ENCODE data around the gene BTBD9. TPM values are rescaled to one million over a fixed set of nuclear protein-coding genes. Genes with fewer than 3 reads are reported as not detected.

BTBD9 gene
- total and polyA plus RNA-seq, 10 donors: 1.2 to 43.1 (median 27.8) TPM

DNA sequence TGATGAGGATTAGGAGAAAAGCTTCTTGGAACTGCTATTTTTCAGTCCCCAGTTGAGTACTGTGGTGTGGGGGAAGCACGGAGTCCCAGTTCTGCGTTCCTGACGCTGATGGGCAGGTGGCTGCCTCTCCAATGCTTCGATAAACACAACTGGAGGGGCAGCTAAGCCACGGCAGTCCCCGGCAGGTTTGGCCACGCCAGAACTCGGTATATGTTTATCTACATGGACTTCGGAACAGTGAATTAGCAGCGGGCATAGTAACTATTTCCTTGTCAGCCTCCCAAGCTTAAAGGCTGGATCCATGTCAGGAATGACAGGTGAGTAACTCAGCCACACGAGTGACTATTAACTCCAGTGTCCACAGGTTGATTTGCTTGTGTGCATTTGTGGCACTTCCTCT lies 465.8 kb downstream of the BTBD9 start:
- DNase-seq: no peak
- Histone ChIP-seq H3K4me3 (no peak overlapping the region), H3K36me3 (peaks cover 0 to 52% (median 10%) of the 10 kb centered on the region in 6 donors), H3K9me3 (no peaks in the 10 kb centered on the region), H3K27me3 (replicated peaks in 1 of 7) (no peaks in the 10 kb centered on the region), H3K4me1 (no peaks in the 10 kb centered on the region), H3K27ac (no peak overlapping the region)
- 92 to 97% (median 94%) methylated on average over 11 of the region's 11 CpGs for WGBS, 5 donors
- intact Hi-C loops (cut with DNase I; ENCODE audit: low total_unique reads): no loop called here
- TF ChIP-seq POLR2AphosphoS5 (IDR thresholded peaks at IDR 0.05) (no peak), POLR2A (IDR thresholded peaks at IDR 0.05) (no peak)
- TF ChIP-seq, protein P1, sequence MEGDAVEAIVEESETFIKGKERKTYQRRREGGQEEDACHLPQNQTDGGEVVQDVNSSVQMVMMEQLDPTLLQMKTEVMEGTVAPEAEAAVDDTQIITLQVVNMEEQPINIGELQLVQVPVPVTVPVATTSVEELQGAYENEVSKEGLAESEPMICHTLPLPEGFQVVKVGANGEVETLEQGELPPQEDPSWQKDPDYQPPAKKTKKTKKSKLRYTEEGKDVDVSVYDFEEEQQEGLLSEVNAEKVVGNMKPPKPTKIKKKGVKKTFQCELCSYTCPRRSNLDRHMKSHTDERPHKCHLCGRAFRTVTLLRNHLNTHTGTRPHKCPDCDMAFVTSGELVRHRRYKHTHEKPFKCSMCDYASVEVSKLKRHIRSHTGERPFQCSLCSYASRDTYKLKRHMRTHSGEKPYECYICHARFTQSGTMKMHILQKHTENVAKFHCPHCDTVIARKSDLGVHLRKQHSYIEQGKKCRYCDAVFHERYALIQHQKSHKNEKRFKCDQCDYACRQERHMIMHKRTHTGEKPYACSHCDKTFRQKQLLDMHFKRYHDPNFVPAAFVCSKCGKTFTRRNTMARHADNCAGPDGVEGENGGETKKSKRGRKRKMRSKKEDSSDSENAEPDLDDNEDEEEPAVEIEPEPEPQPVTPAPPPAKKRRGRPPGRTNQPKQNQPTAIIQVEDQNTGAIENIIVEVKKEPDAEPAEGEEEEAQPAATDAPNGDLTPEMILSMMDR (IDR thresholded peaks at IDR 0.05 in 8 of 11, conservative IDR thresholded peaks at IDR 0.05 in 3 of 11): no peak

DNA sequence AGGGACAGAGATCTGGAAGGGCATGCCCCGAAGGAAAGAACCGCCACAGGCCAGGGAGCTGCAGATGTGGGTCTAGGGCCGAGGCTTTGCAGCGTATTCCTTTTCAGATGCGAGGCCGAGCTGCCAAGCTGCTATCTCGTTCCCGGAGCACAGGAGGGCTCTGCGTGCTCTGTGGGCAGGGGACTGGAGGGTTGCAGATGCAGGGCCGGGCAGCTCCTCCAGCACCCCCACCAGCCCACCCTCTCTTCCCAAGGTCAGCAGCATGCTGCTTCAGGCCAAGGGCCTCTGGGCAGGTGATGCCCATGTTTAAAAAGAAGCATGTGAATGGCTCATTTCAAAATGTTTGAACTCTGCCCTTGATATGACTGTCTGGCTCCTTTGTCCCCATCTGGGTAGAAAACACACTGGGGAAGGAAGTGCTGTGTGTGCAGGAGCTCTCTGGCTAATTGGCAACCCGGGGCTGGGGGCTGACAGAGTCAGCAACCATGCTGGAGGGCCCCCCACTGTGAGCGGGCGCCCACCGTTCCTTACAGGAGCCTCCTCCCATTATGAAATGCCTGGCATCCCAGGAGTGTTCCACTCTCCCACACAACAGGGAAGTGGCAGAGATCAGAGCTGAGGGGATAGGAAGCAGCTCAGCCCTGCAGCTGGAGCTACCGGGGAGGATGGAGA lies 466.9 kb downstream of the BTBD9 start:
- intact Hi-C loops (cut with DNase I; ENCODE audit: low total_unique reads): no loop called here
- H3K27ac ChIP-seq: no peak overlapping the region
- peaks cover 0 to 55% (median 10%) of the 10 kb centered on the region in 6 donors for H3K36me3 ChIP-seq
- peak in 1 of 3 donors; percentile 40 for TF ChIP-seq POLR2AphosphoS5 (IDR thresholded peaks at IDR 0.05)
- TF ChIP-seq, protein P1 (IDR thresholded peaks at IDR 0.05 in 8 of 11, conservative IDR thresholded peaks at IDR 0.05 in 3 of 11): no peak
- DNase-seq: no peak
- H3K9me3 ChIP-seq: no peaks in the 10 kb centered on the region
- H3K4me3 ChIP-seq: no peak overlapping the region
- WGBS, 5 donors: 86 to 92% (median 87%) methylated on average over 12 to 15 of the region's 15 CpGs
- H3K27me3 ChIP-seq (replicated peaks in 1 of 7): no peaks in the 10 kb centered on the region
- H3K4me1 ChIP-seq: no peaks in the 10 kb centered on the region

DNA sequence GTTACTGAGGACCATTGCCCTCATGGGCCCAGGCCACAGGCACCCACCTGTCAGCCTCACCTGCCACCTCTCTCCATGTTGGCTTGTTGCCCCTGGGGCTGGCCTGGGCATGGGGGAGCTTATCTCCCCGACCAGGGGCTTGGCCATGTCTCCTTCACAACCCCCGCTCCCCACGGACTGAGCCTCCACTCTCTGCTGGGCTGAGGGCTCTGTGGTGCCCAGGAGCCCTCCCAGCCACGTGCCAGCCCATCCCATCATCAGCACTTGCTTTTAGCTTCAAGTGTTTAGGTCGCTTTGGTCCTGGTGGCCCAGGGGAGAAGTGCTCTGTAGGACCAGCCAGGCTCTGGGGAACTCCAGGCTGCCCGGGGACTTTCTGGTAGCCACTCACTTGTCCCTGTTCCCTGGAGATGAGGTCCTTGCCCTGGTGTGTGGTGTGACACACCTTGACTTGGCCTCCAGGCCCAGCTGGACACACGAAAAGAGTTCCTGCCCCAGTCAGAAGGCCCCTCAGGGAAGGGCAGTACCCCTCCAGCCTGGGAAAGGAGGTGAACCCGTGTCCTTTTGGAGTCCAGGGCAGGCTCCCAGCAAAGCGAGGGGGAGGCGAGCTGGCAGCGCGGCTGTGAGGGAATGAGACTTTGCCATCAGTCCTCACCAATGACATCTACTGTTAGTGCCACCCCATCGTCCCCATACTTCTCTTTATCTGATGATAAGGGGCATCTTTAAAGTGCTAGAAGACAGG lies 467.6 kb downstream of the BTBD9 start:
- no peak overlapping the region for H3K27ac ChIP-seq
- intact Hi-C loops (cut with DNase I; ENCODE audit: low total_unique reads): no loop called here
- no peaks in the 10 kb centered on the region for H3K9me3 ChIP-seq
- peaks cover 0 to 55% (median 10%) of the 10 kb centered on the region in 6 donors for H3K36me3 ChIP-seq
- no peaks in the 10 kb centered on the region for H3K27me3 ChIP-seq (replicated peaks in 1 of 7)
- TF ChIP-seq POLR2AphosphoS5 (IDR thresholded peaks at IDR 0.05): peak in 1 of 3 donors; percentile 24
- TF ChIP-seq, protein P1 (IDR thresholded peaks at IDR 0.05 in 8 of 11, conservative IDR thresholded peaks at IDR 0.05 in 3 of 11): no peak
- no peaks in the 10 kb centered on the region for H3K4me1 ChIP-seq
- WGBS, 5 donors: 84 to 90% (median 86%) methylated on average over 12 to 13 of the region's 13 CpGs
- no peak overlapping the region for H3K4me3 ChIP-seq
- DNase-seq: no peak

DNA sequence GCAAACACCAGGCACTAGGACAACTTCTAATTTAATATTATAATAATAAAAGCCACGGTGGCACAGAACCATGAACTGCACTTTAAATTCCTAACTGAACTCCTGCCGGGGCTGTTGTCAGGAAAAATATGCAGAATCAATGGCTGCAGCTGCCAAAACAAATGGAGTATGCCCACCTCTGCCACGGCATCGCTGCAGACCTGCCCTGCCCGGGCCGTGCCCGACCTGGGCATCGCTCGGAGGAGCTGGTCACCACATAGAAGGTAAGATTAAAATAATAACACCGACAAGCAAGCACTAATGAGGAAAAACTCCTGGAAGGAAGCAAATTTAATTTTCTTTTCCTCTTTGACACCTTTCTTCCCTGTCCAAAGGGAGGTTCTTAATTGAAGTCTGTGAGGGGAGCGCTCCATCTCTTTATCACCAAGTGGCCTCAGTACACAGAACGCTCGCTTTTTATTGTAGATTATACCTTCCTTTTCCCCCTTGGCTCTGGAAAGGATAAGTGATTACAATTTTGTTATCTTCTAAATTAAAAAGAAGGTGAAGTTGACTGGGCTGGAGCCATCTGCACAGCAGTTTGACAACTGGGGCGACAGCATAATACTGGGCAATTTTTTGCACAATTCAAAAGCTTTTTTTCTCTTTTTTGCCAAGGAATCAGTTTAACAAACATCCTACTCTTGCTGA lies 468.9 kb downstream of the BTBD9 start:
- H3K4me1 ChIP-seq: no peaks in the 10 kb centered on the region
- H3K36me3 ChIP-seq: peaks cover 0 to 52% (median 10%) of the 10 kb centered on the region in 6 donors
- intact Hi-C loops (cut with DNase I; ENCODE audit: low total_unique reads): no loop called here
- no peaks in the 10 kb centered on the region for H3K9me3 ChIP-seq
- TF ChIP-seq, protein P1 (IDR thresholded peaks at IDR 0.05 in 8 of 11, conservative IDR thresholded peaks at IDR 0.05 in 3 of 11): no peak
- TF ChIP-seq POLR2AphosphoS5 (IDR thresholded peaks at IDR 0.05) (peak in 1 of 3 donors; percentile 20), POLR2A (IDR thresholded peaks at IDR 0.05) (no peak)
- no peaks in the 10 kb centered on the region for H3K27me3 ChIP-seq (replicated peaks in 1 of 7)
- WGBS, 5 donors: 88 to 94% (median 89%) methylated on average over 14 of the region's 14 CpGs
- no peak overlapping the region for H3K27ac ChIP-seq
- no peak for DNase-seq
- H3K4me3 ChIP-seq: no peak overlapping the region
